ENCODE data around the gene CHIT1.

GRCh38 chr1:203184467-203184866 is 45.0 kb downstream of the CHIT1 start:
- TF ChIP-seq JUND (IDR thresholded peaks at IDR 0.05; ENCODE audit: low read length) (no peak), POLR2A (IDR thresholded peaks at IDR 0.05; ENCODE audit: control extremely low read depth in 1 of 2, low read depth in 2 of 2, low read length in 2 of 2) (no peak), RNF2 (IDR thresholded peaks at IDR 0.05; ENCODE audit: borderline replicate concordance, low read depth, low read length, missing control alignments, poor library complexity, severe bottlenecking) (no peak), SIRT6 (IDR thresholded peaks at IDR 0.05; ENCODE audit: low read length) (no peak), HDAC2 (IDR thresholded peaks at IDR 0.05; ENCODE audit: borderline replicate concordance in 1 of 2, low read depth in 2 of 2, low read length in 2 of 2) (no peak), SUZ12 (IDR thresholded peaks at IDR 0.05; ENCODE audit: low read length) (no peak), EGR1 (IDR thresholded peaks at IDR 0.05; ENCODE audit: borderline replicate concordance, low read depth, low read length) (no peak), CTCF (IDR thresholded peaks at IDR 0.05; ENCODE audit: control extremely low read depth in 1 of 3, insufficient read depth in 1 of 3, low read depth in 1 of 3, low read length in 3 of 3) (no peak), ZNF274 (IDR thresholded peaks at IDR 0.05; ENCODE audit: borderline replicate concordance, extremely low read depth, low read length) (no peak), SRF (IDR thresholded peaks at IDR 0.05; ENCODE audit: low read depth, low read length) (no peak), POLR2AphosphoS5 (IDR thresholded peaks at IDR 0.05; ENCODE audit: low read depth, low read length) (no peak)

Data from H1 (cell line).